ENCODE measurements around the gene KCNJ15. TPM values are rescaled to one million over a fixed set of nuclear protein-coding genes. Genes with fewer than 3 reads are reported as not detected.

The KCNJ15 gene
- total RNA-seq, 1 donor from 2014 or later, result 17.5 TPM

GRCh38 chr21:38306433-38307141 lies 49.8 kb downstream of the KCNJ15 start:
- Histone ChIP-seq H3K27ac (peak overlapping the region; percentile 20), H3K4me3 (no peak overlapping the region), H3K9me3 (no peaks in the 10 kb centered on the region), H3K27me3 (no peaks in the 10 kb centered on the region), H3K4me1 (peaks cover 0 to 14% of the 10 kb centered on the region in 2 donors), H3K36me3 (no peaks in the 10 kb centered on the region)
- intact Hi-C loops (cut with DNase I), result no loop called here
- no peak for DNase-seq (ENCODE audit: low spot score in 2 of 2)
- no peak for TF ChIP-seq CTCF (IDR thresholded peaks at IDR 0.05)

GRCh38 chr21:38307771-38308531 lies 51.2 kb downstream of the KCNJ15 start:
- Histone ChIP-seq H3K36me3 (no peaks in the 10 kb centered on the region), H3K27me3 (no peaks in the 10 kb centered on the region), H3K9me3 (no peaks in the 10 kb centered on the region), H3K4me3 (no peak overlapping the region), H3K4me1 (peaks cover 0 to 14% of the 10 kb centered on the region in 2 donors), H3K27ac (peak overlapping the region; percentile 39 to 71)
- no peak for DNase-seq (ENCODE audit: low spot score in 2 of 2)
- TF ChIP-seq CTCF (IDR thresholded peaks at IDR 0.05), result no peak
- intact Hi-C loops (cut with DNase I), result no loop called here

GRCh38 chr21:38308532-38309119 lies 51.8 kb downstream of the KCNJ15 start:
- no peak for TF ChIP-seq CTCF (IDR thresholded peaks at IDR 0.05)
- no peak overlapping the region for H3K4me3 ChIP-seq
- no peaks in the 10 kb centered on the region for H3K36me3 ChIP-seq
- intact Hi-C loops (cut with DNase I), result no loop called here
- peak overlapping the region; percentile 47 to 71 for H3K27ac ChIP-seq
- DNase-seq (ENCODE audit: low spot score in 2 of 2), result no peak
- no peaks in the 10 kb centered on the region for H3K27me3 ChIP-seq
- H3K9me3 ChIP-seq, result no peaks in the 10 kb centered on the region
- peaks cover 0 to 14% of the 10 kb centered on the region in 2 donors for H3K4me1 ChIP-seq

GRCh38 chr21:38310646-38311485 lies 54.1 kb downstream of the KCNJ15 start:
- Histone ChIP-seq H3K27ac (no peak overlapping the region), H3K4me1 (peaks cover 0 to 12% of the 10 kb centered on the region in 2 donors), H3K27me3 (no peaks in the 10 kb centered on the region), H3K4me3 (no peak overlapping the region), H3K9me3 (no peaks in the 10 kb centered on the region), H3K36me3 (no peaks in the 10 kb centered on the region)
- intact Hi-C loops (cut with DNase I), result loop anchor here (2.0 kb wide), 1 partner anchor 30 kb away; no protein-coding TSS in a partner anchor
- no peak for TF ChIP-seq CTCF (IDR thresholded peaks at IDR 0.05)
- DNase-seq (ENCODE audit: low spot score in 2 of 2), result no peak

- intact Hi-C loops (cut with DNase I), result loop anchor here (2.0 kb wide), 1 partner anchor 29 kb away; no protein-coding TSS in a partner anchor
- Histone ChIP-seq H3K27ac (no peak overlapping the region), H3K4me3 (no peak overlapping the region), H3K9me3 (no peaks in the 10 kb centered on the region), H3K27me3 (no peaks in the 10 kb centered on the region), H3K36me3 (no peaks in the 10 kb centered on the region), H3K4me1 (peaks cover 0 to 5% of the 10 kb centered on the region in 2 donors)
- no peak for TF ChIP-seq CTCF (IDR thresholded peaks at IDR 0.05)
- DNase-seq (ENCODE audit: low spot score in 2 of 2), result no peak
Observed at GRCh38 chr21:38311765-38312164, 55.0 kb downstream of the KCNJ15 start.
